K562 (cell line): ENCODE results near the gene ZFYVE28. TPM values are rescaled to one million over a fixed set of nuclear protein-coding genes. Genes with fewer than 3 reads are reported as not detected.

Source experiments
- ETV1 ChIP-seq: fragments of 450-650 bp; conservative IDR thresholded peaks from 2 replicates; pipeline ENCODE4 v1.6.1; 2016; ENCODE audit warnings: missing genetic modification characterization, control low read depth, low read depth, missing compliant biosample characterization
- GTF2F1 ChIP-seq: IDR thresholded peaks from 2 replicates; pipeline ENCODE4 v1.6.1; 2011; ENCODE audit warnings: low read depth, low read length, improper control_type of control experiment
- HNRNPUL1 ChIP-seq: fragments of 200-400 bp; formaldehyde crosslinking; IDR thresholded peaks from 2 replicates; pipeline ENCODE4 v1.6.1; 2017; ENCODE audit warnings: low read length
- KLF13 ChIP-seq: fragments of 450-650 bp; IDR thresholded peaks from 2 replicates; pipeline ENCODE4 v1.6.1; 2016; ENCODE audit warnings: missing genetic modification characterization, low read depth, mild to moderate bottlenecking, missing compliant biosample characterization, moderate library complexity, borderline replicate concordance
- MBD2 ChIP-seq: sonication (generic); IDR thresholded peaks from 2 replicates; pipeline ENCODE4 v1.6.1; 2016; ENCODE audit warnings: low read depth, borderline replicate concordance
- MIER1 ChIP-seq: fragments of 450-650 bp; IDR thresholded peaks from 2 replicates; pipeline ENCODE4 v1.6.1; 2016; ENCODE audit warnings: antibody characterized with exemption, mild to moderate bottlenecking, low read depth
- PTRF ChIP-seq: fragments of 450-650 bp; IDR thresholded peaks from 2 replicates; pipeline ENCODE4 v1.6.1; 2016; ENCODE audit warnings: mild to moderate bottlenecking, missing genetic modification characterization, missing compliant biosample characterization
- RCOR1 ChIP-seq, 2 experiments: IDR thresholded peaks; 2 replicates each; pipeline ENCODE4 v1.6.1; 2012; ENCODE audit warnings: low read depth in 2 of 2, low read length in 2 of 2, borderline replicate concordance in 1 of 2, improper control_type of control experiment in 1 of 2
- ZNF583 ChIP-seq: fragments of 250-450 bp; sonication (Bioruptor Pico); IDR thresholded peaks from 2 replicates; pipeline ENCODE4 v1.4.0; 2020
- ZNF696 ChIP-seq: fragments of 250-450 bp; sonication (Bioruptor Pico); conservative IDR thresholded peaks from 2 replicates; pipeline ENCODE4 v1.4.0; 2020; ENCODE audit warnings: mild to moderate bottlenecking, moderate library complexity
- polyA plus RNA-seq, 8 experiments: library from polyadenylated mRNA; depleted of rRNA in 4 of 8; stranded (reverse) in 5 of 8; unstranded in 3 of 8; fragments of >200 nt; fragmentation: Nextera tagmentation in 2 of 8; fragmentation: Illumina TruSeq in 1 of 8; extraction: Ambion mirVana in 2 of 8; extraction: Trizol in 1 of 8; gene quantifications; 2 replicates each; pipeline versions ENCODE4 v1.2.1 to v1.2.3, GENCODE V29; 2011 to 2014; ENCODE audit warnings: inconsistent platforms in 1 of 8, missing spikeins in 1 of 8
- total RNA-seq, 7 experiments: library from RNA; depleted of rRNA in 6 of 7; stranded (reverse); fragments of >200 nt in 6 of 7; fragmentation: Illumina TruSeq in 2 of 7; extraction: Trizol in 2 of 7; gene quantifications; 2 replicates each; pipeline versions ENCODE4 v1.2.1 to v1.2.3, GENCODE V29; 2011 to 2021; ENCODE audit warnings: low replicate concordance in 1 of 7
- TF ChIP-seq, protein P1 (sequence below): sonication (generic); formaldehyde crosslinking; IDR thresholded peaks from 2 replicates; pipeline ENCODE4 v1.9.0; 2022; ENCODE audit warnings: mild to moderate bottlenecking, missing genetic modification reagents
- TF ChIP-seq, protein P2 (sequence below): IDR thresholded peaks from 2 replicates; pipeline ENCODE4 v1.6.1; 2011; ENCODE audit warnings: borderline replicate concordance, low read depth, mild to moderate bottlenecking, moderate library complexity, low read length; ENCODE audit not compliant: insufficient read depth, poor library complexity, severe bottlenecking
- TF ChIP-seq, protein P3 (sequence below): fragments of 250-450 bp; sonication (Bioruptor Pico); IDR thresholded peaks from 2 replicates; pipeline ENCODE4 v1.4.0; 2020
- TF ChIP-seq, protein P4 (sequence below): fragments of 250-450 bp; sonication (Bioruptor Pico); IDR thresholded peaks from 2 replicates; pipeline ENCODE4 v1.6.1; 2021; ENCODE audit warnings: mild to moderate bottlenecking

ZFYVE28 gene
- total and polyA plus RNA-seq, 9 of the 15 experiments (the other 6 are each of a cell fraction or from before 2014, with no cell fraction given): 1.3 to 24.8 (median 8.9) TPM

DNA sequence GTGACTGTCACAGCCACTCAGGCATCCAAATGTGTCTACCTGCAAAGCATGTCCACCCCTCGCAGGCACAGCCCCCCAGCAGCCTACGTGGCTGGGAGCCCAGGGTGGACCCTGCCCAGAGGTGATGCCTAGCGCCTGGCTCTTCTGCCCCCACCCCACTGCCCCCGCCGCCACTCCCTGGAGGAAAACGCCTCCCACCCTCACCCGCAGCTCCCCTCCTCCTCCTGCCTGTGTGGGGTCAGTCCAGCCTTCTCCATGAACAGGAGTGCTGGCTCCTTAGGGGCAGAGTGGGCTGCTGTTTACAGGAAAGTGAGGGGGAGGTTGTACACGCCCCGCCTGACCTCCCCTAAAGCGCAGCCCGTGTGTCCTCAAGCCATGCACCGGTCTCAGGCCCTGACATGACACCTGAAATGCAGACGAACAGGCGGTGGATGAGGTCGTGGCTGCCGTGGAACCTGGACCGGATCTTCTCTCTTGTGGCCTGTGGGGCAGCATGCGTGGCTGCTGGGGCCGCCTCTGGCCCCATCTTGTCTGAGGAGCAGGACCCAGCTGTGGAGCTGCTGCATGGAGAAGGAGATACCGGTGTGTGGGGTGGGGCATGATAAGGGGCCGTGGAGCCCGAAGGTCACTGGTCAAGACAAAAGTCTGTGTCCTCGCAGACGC is 144.7 kb downstream of the ZFYVE28 start (continued):
- TF ChIP-seq, protein P1, sequence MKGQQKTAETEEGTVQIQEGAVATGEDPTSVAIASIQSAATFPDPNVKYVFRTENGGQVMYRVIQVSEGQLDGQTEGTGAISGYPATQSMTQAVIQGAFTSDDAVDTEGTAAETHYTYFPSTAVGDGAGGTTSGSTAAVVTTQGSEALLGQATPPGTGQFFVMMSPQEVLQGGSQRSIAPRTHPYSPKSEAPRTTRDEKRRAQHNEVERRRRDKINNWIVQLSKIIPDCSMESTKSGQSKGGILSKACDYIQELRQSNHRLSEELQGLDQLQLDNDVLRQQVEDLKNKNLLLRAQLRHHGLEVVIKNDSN (CRISPR knock-in tag): 0 out of 2 replicates have a peak, but pooled peaks have one; percentile 13
- TF ChIP-seq HNRNPUL1: no peak
- TF ChIP-seq KLF13 (tag): no peak
- TF ChIP-seq ZNF583 (CRISPR knock-in tag): no peak
- no peak for TF ChIP-seq GTF2F1
- no peak for TF ChIP-seq PTRF
- TF ChIP-seq, protein P2, sequence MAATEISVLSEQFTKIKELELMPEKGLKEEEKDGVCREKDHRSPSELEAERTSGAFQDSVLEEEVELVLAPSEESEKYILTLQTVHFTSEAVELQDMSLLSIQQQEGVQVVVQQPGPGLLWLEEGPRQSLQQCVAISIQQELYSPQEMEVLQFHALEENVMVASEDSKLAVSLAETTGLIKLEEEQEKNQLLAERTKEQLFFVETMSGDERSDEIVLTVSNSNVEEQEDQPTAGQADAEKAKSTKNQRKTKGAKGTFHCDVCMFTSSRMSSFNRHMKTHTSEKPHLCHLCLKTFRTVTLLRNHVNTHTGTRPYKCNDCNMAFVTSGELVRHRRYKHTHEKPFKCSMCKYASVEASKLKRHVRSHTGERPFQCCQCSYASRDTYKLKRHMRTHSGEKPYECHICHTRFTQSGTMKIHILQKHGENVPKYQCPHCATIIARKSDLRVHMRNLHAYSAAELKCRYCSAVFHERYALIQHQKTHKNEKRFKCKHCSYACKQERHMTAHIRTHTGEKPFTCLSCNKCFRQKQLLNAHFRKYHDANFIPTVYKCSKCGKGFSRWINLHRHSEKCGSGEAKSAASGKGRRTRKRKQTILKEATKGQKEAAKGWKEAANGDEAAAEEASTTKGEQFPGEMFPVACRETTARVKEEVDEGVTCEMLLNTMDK: no peak
- TF ChIP-seq, protein P3, sequence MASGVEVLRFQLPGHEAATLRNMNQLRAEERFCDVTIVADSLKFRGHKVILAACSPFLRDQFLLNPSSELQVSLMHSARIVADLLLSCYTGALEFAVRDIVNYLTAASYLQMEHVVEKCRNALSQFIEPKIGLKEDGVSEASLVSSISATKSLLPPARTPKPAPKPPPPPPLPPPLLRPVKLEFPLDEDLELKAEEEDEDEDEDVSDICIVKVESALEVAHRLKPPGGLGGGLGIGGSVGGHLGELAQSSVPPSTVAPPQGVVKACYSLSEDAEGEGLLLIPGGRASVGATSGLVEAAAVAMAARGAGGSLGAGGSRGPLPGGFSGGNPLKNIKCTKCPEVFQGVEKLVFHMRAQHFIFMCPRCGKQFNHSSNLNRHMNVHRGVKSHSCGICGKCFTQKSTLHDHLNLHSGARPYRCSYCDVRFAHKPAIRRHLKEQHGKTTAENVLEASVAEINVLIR (CRISPR knock-in tag): no peak
- no peak for TF ChIP-seq MBD2
- no peak for TF ChIP-seq MIER1
- no peak for TF ChIP-seq RCOR1 (IDR thresholded peaks at IDR 0.05; ENCODE audit: borderline replicate concordance in 1 of 2, low read depth in 2 of 2, low read length in 2 of 2)
- TF ChIP-seq, protein P4, sequence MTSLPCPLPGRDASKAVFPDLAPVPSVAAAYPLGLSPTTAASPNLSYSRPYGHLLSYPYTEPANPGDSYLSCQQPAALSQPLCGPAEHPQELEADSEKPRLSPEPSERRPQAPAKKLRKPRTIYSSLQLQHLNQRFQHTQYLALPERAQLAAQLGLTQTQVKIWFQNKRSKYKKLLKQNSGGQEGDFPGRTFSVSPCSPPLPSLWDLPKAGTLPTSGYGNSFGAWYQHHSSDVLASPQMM (CRISPR knock-in tag): no peak
- no peak for TF ChIP-seq ZNF696
- TF ChIP-seq ETV1: no peak
